GM23338 (cell line): ENCODE measurements around the gene RAB31.

ENCODE experiments used
- CREB1 ChIP-seq: fragments of 250-450 bp; sonication (Bioruptor Pico); IDR thresholded peaks from 2 replicates; pipeline ENCODE4 v1.5.0; 2020; ENCODE audit warnings: low read depth, mild to moderate bottlenecking, moderate library complexity
- EZH2 ChIP-seq: fragments of 200-600 bp; sonication (generic); IDR thresholded peaks from one replicate; pipeline ENCODE4 v1.8.0; 2017; ENCODE audit warnings: antibody characterized with exemption, mild to moderate bottlenecking, low read depth; ENCODE audit not compliant: unreplicated experiment
- EZH2phosphoT487 ChIP-seq: fragments of 200-600 bp; sonication (generic); IDR thresholded peaks from one replicate; pipeline ENCODE4 v1.8.1; 2018; ENCODE audit warnings: antibody characterized with exemption; ENCODE audit not compliant: unreplicated experiment
- POLR2AphosphoS5 ChIP-seq: IDR thresholded peaks from 2 replicates; pipeline ENCODE4 v1.6.1; 2016; ENCODE audit warnings: antibody characterized with exemption, low read depth
- TF ChIP-seq, protein P1 (sequence below), 2 experiments: fragments of 200-600 bp in 1 of 2; sonication (generic) in 1 of 2; conservative IDR thresholded peaks; 2 replicates each; pipeline versions ENCODE4 v1.5.1 to v1.6.1; 2016 to 2017; ENCODE audit warnings: antibody characterized with exemption in 2 of 2, low read depth in 2 of 2, mild to moderate bottlenecking in 2 of 2, moderate library complexity in 1 of 2
- TF ChIP-seq, protein P2 (sequence below): IDR thresholded peaks from one replicate; pipeline ENCODE4 v1.6.1; 2018; ENCODE audit warnings: antibody characterized with exemption; ENCODE audit not compliant: unreplicated experiment

- no peak for TF ChIP-seq CREB1 (CRISPR knock-in tag)
- TF ChIP-seq EZH2 = no peak
- TF ChIP-seq, protein P1, sequence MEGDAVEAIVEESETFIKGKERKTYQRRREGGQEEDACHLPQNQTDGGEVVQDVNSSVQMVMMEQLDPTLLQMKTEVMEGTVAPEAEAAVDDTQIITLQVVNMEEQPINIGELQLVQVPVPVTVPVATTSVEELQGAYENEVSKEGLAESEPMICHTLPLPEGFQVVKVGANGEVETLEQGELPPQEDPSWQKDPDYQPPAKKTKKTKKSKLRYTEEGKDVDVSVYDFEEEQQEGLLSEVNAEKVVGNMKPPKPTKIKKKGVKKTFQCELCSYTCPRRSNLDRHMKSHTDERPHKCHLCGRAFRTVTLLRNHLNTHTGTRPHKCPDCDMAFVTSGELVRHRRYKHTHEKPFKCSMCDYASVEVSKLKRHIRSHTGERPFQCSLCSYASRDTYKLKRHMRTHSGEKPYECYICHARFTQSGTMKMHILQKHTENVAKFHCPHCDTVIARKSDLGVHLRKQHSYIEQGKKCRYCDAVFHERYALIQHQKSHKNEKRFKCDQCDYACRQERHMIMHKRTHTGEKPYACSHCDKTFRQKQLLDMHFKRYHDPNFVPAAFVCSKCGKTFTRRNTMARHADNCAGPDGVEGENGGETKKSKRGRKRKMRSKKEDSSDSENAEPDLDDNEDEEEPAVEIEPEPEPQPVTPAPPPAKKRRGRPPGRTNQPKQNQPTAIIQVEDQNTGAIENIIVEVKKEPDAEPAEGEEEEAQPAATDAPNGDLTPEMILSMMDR (conservative IDR thresholded peaks at IDR 0.05; ENCODE audit: low read depth in 2 of 2) = no peak
- no peak for TF ChIP-seq POLR2AphosphoS5
- TF ChIP-seq, protein P2, sequence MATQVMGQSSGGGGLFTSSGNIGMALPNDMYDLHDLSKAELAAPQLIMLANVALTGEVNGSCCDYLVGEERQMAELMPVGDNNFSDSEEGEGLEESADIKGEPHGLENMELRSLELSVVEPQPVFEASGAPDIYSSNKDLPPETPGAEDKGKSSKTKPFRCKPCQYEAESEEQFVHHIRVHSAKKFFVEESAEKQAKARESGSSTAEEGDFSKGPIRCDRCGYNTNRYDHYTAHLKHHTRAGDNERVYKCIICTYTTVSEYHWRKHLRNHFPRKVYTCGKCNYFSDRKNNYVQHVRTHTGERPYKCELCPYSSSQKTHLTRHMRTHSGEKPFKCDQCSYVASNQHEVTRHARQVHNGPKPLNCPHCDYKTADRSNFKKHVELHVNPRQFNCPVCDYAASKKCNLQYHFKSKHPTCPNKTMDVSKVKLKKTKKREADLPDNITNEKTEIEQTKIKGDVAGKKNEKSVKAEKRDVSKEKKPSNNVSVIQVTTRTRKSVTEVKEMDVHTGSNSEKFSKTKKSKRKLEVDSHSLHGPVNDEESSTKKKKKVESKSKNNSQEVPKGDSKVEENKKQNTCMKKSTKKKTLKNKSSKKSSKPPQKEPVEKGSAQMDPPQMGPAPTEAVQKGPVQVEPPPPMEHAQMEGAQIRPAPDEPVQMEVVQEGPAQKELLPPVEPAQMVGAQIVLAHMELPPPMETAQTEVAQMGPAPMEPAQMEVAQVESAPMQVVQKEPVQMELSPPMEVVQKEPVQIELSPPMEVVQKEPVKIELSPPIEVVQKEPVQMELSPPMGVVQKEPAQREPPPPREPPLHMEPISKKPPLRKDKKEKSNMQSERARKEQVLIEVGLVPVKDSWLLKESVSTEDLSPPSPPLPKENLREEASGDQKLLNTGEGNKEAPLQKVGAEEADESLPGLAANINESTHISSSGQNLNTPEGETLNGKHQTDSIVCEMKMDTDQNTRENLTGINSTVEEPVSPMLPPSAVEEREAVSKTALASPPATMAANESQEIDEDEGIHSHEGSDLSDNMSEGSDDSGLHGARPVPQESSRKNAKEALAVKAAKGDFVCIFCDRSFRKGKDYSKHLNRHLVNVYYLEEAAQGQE = no peak
- no peak for TF ChIP-seq EZH2phosphoT487
Measured at GRCh38 chr18:9894454-9895068, 186.5 kb downstream of the RAB31 start.
